ENCODE measurements around the gene TCEA3.

The TCEA3 gene

DNA sequence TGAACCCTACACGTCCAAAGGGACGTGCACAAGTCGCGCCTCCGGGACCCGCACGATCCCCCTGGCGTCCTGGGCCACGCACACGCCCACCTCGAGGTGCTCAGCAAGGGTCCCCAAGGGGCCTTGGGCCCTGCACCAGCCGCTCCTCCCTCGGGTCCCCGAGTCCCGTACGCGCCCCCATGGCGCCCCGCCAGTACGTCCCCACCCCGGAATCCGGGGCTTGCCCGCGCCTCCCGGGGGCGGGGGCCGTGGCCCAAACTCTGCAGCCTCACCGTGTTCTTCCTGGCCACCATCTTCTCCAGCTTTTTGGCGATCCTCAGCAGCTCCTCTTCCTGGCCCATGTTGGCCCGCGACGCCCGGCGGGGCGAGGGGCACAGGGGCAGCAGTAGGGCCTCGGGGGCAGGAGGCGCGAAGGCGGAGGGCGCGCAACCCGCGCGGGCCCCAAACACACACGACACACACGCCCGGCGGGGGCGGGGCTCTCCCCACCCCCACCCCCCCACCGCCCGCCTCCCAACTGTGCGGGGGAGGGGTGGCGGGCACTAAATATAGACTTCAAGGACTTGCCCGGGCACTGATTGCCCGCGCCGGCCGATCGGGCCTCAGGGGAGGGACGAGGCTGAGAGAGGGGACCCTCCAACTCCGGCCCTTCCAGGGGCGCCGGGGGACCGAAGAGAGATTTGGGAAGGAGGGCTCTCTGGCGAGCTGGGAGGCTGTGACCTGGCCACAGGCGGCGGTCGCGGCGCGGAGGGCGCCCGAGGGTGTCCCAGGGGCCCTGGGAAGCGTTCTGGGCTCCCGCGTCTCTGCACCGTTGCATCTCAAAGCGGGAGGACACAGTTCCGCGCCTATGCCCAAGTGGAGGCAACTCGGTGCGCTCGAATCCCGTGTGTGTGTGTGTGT is at the start of gene TCEA3:
Gene TCEA3, minus strand, starts transcription at position 456 of the 900 bp plus-strand sequence. Its CDS starts 115 bp downstream, at position 341.
- no peak for DNase-seq (ENCODE audit: low read depth)

GRCh38 chr1:23473037-23473800 is 48.7 kb upstream of the TCEA3 start:
- DNase-seq (ENCODE audit: low read depth) = no peak

GRCh38 chr1:23472351-23473036 is 47.9 kb upstream of the TCEA3 start:
- no peak for DNase-seq (ENCODE audit: low read depth)

DNA sequence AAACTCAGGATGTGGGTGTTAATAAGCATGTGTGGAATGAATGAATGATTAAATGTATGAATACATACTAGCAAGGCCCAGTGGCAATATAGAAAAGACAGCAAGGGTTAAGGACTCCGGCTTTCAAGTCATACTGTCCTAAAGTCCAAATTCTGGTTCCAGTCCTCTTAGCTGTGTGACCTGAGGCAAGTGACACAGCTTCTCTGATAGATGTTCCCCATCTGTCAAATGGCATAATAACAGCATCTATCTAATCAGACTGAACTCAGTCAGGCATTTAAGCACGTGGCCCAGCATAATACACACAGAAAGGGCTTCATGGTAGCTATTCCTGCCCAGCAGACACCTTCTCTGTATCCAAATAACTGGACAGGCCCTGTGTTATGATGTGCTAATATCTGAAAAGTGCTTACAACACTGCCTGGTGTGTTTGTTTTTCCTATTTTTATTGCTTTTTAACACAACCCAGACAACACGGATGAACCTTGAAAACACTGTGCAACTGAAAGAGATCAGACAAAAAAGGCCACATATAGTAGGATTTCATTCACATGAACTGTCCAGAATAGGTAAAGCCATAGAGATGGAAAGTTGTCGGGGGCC is 47.0 kb upstream of the TCEA3 start:
- no peak for DNase-seq (ENCODE audit: low read depth)

DNA sequence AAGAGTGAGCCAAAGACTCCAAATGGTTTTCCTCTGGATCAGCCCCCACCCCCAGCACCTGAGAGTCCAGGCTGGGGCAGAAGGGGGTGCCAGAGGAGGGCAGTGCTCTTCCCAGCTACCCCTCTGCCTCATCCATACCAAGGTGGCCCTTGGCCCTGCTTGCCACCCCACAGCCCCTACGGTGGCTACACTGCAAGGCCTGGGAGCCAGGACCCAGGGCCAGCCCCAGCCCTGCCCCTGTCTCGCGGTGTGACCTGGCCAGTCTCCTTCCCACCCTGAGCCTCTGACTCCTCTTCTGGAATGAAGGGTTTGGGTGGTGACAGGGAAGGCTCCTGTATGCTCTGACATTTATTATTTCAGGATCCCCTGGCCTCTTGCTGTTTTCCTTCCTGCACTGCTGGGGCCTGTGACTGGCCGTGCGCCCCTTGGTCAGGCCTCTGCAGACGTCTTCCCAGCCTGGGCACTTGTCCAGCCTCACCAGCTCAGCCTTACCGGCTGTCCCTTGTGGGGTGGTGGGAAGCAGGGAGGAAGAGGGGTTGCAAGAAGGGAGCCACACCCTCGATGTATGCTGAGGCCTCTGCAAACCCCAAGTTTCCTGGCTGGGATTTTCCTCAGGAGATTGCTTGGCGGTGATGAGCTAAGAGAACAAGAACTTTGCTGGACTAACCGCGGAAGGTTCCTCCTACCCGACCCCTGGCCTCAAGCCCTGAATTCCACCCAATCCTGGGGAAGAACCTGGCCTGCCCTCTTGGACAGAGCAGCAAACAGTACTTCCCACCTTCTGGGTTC is 45.9 kb upstream of the TCEA3 start:
- no peak for DNase-seq (ENCODE audit: low read depth)

DNA sequence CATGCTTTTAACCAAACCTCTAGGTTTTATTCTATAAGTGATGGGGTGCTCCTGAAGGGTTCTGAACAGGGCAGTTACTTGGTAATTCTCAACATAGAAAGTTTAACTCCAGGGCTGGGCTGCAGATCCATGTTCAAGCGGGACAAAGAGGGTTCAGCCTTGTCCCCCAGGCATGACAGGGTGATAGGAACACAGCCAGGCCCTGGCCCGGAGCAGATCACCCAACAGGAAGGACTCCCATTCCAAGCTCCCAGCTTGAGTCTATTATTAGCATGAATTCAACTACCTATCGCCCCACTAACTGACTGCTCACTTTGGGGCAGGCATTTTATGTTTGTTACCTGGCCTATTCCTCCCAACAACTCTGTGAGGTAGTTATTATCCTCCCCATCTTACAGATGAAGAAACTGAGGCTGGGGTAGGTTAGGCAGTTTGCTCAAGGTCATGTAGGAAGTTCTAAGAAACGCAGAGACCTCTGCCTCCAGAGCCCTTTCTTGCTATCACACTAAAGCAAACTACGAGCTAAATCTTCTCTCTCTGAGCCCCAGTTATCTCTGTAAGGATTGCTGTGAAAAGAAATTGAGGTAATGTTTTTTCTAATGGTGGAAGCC is 44.9 kb upstream of the TCEA3 start:
- no peak for DNase-seq (ENCODE audit: low read depth)

DNA sequence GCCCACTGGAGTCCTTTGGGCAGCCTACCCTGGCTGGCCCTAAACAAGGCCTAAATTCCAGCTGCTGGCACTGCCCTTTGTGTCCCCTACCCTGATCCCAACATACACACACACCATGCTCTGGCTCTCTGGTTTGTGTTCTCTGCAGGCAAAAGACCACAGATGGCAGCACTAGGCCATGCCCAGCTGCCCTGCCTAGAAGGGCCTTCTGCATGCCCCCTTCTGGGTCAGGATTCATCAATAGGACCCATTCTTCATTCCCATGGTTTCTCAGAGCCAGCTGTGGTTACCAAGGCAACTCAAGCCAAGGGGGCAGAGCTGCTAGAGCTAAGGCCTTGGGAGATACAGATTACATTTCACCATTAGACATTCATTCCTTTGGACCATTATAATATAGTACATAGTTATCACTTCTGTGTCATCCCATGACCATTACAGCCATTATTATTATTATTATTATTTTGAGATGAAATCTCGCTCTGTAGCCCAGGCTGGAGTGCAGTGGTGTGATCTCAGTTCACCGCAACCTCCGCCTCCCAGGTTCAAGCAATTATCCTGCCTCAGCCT is 42.0 kb upstream of the TCEA3 start:
- no peak for DNase-seq (ENCODE audit: low read depth)

GRCh38 chr1:23463286-23463685 is 38.7 kb upstream of the TCEA3 start:
- DNase-seq (ENCODE audit: low read depth) = no peak

DNA sequence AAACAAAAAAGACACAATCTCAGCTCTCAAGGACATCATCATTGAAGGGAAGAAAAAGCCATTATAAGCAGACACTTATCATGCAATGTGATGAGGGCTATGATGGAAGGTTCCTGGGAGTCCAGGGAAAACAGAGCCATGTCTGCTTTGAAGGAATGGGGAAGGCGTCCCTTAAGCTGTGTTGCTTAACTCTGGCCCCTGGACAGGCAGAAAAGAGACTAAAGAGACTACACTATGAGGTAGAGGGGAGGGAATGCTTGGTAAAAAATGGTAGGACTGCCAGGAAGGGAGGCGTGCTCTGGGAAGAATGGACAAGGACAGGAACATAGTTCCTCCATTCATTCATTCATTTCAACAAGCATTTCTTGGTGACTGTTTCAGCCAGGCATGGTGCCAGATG is 38.2 kb upstream of the TCEA3 start:
- no peak for DNase-seq (ENCODE audit: low read depth)

DNA sequence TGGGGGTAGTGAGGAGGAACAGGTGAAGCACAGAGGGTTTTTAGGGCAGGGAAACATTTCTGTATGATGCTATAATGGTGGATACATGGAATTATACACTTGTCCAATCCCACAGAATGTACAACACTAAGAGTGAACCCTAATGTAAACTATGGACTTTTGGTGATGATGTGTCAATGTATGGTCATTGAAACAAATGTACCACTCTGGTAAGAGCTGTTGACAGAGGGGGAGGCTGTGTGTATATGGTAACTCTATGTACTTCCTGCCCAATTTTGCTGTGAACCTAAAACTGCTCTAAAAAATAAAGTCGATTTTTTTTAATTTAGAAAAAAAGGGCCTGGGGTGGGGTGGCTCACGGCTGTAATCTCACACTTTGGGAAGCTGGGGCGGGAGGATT is 36.5 kb upstream of the TCEA3 start:
- no peak for DNase-seq (ENCODE audit: low read depth)

DNA sequence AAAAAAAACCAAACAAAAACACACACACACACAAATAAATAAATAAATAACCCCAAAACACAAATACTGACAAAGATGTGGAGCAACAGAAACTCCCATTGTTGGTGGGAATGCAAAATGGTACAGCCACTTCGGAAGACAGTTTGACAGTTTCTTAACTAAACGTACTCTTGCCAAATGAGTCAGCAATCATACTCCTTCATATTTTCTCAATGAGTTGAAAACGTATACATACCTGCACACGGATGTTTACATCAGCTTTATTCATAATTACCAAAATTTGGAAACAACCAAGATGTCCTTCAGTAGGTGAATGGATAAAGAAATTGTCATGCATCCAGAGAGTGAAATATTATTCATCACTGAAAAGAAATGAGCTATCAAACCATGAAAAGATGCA is 36.0 kb upstream of the TCEA3 start:
- no peak for DNase-seq (ENCODE audit: low read depth)

GRCh38 chr1:23459338-23459757 is 34.8 kb upstream of the TCEA3 start:
- DNase-seq (ENCODE audit: low read depth) = no peak

DNA sequence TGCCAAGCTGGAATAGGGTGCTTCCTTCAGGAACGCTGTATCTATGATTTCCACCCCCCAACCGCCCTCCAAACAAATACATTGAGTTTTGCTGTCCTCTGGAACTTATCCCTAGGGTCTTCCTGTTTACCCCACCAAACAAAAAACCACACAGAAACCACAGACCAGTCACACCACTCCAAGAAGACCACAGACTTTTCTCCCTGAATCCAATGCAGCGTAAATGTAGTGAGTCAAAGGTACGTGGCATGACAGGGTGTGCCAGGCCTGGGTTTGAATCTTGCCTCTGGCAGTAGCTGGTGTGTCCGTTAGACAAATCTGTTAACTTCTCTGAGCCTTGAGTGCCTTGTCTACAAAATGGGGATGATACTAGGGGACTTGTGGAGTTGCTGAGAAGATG is 31.7 kb upstream of the TCEA3 start:
- no peak for DNase-seq (ENCODE audit: low read depth)

DNA sequence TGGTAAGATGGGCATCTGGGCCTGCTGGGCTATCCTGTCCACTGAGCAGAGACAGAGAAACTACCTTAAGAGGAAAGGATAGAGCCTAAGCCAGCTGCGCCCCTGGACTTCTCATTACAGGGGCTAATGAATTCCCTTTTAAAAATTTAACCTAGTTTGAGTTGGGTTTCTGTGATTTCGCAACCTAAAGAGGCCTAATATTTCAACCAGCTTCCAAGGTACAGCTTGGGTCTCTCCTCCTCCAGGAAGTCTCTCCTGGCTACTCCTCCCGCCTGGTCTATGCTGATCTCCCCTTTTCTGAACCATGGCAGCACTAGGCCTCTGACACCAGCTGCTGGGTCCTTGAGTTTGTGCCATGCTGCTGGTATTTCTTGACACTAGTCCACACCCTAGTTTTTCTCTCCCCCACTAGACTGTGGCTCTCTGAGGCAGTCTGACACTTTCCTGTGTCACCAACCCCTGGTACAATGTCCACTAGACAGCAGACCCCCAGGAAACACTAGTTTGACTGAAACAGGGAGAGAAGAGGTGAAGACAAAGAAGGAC is 29.0 kb upstream of the TCEA3 start:
- DNase-seq (ENCODE audit: low read depth) = no peak

DNA sequence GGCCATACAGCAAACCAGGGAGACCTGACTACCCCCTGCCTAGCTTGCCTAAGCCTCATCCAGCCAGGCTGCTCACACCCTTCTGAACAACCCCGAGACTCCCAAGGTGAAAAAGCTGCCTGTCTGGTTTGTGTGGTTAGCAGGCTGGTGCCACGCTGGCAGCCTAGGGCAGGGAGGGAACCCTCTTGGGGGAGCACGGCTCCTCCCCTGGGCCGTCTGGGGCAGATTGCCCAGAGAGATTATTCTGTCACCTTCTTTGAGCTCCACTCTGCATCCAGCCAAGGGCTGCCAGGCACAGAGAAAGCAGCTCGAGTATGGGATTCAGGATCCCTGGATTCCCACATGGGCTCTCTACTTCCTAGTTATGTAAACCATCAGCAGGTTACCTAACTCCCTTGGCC is 27.5 kb upstream of the TCEA3 start:
- no peak for DNase-seq (ENCODE audit: low read depth)

GRCh38 chr1:23451441-23451840 is 26.9 kb upstream of the TCEA3 start:
- no peak for DNase-seq (ENCODE audit: low read depth)

- DNase-seq (ENCODE audit: low read depth) = no peak
These were observed 26.3 kb upstream of the TCEA3 start for GRCh38 chr1:23450894-23451293.

GRCh38 chr1:23449958-23450357 is 25.4 kb upstream of the TCEA3 start:
- DNase-seq (ENCODE audit: low read depth) = no peak

DNA sequence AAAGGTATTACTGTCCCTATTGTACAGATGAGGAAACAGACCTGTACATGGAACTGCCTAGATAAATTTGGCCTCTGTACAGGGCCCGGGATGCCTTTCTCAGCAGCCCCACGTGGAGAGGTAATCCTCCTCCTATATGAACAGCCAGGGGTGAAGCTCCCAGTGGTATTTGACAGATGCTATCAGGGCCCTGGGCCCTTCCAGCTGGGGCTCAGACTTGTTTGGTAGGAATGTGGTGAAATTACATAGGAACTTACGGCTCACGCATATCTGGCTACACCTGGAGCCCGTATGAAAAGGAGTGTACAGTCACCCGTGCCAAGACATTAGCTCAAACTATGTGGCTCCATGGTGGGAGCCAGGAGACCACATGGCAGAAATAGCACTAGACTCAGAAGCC is 24.8 kb upstream of the TCEA3 start:
- DNase-seq (ENCODE audit: low read depth) = no peak

DNA sequence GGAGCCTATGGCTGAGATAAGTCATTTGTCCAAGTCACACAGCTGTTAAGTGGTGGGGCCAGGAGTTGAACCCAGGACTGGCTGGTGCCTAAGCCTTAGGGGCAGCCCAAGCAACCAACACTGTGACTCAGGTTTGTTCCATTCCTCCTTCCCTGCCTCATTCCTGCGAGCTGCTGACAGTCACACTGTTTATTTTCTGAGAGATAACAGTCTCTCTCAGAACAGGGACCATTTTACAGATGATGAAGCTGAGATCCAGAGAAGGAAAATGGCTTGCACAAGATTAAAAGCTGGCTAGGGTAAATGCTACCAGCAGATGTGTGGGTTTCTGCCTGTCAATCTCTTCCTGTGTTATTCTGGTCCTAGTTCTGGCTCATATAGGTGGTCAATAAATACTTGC is 24.3 kb upstream of the TCEA3 start:
- no peak for DNase-seq (ENCODE audit: low read depth)

Measured in stimulated activated CD4-positive, alpha-beta T cell treated with anti-CD3 and anti-CD28 coated beads, Interleukin-2, amount 100 ng/mL, for 4 hours (primary cell).